HL-60/S4 treated with phorbol 12-myristate 13-acetate at 8.2 ng/mL for 4 days and 3 days (cell line): ENCODE results near the gene FGGY.
"Not testable (repeated sequence)": the region's sequence is repeated elsewhere in the genome, so short reads cannot be mapped to it uniquely, and the experiment has no call there.

Experiments
- in situ Hi-C: fragments of 300-500 bp; cut with MboI; formaldehyde crosslinking; loops from 2 replicates; pipeline ENCODE4 v1.15.0; 2022; ENCODE audit warnings: low sequenced_read_pairs

Gene FGGY

GRCh38 chr1:59530119-59530518 is 233.2 kb downstream of the FGGY start:
- in situ Hi-C loops = no loop called here

- in situ Hi-C loops = no loop called here
These were observed 235.2 kb downstream of the FGGY start for GRCh38 chr1:59532102-59532501.

DNA sequence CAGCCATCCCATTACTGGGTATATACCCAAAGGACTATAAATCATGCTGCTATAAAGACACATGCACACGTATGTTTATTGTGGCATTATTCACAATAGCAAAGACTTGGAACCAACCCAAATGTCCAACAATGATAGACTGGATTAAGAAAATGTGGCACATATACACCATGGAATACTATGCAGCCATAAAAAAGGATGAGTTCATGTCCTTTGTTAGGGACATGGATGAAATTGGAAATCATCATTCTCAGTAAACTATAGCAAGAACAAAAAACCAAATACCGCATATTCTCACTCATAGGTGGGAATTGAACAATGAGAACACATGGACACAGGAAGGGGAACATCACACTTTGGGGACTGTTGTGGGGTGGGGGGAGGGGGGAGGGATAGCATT is 241.6 kb downstream of the FGGY start:
- in situ Hi-C loops = not testable (repeated sequence)

DNA sequence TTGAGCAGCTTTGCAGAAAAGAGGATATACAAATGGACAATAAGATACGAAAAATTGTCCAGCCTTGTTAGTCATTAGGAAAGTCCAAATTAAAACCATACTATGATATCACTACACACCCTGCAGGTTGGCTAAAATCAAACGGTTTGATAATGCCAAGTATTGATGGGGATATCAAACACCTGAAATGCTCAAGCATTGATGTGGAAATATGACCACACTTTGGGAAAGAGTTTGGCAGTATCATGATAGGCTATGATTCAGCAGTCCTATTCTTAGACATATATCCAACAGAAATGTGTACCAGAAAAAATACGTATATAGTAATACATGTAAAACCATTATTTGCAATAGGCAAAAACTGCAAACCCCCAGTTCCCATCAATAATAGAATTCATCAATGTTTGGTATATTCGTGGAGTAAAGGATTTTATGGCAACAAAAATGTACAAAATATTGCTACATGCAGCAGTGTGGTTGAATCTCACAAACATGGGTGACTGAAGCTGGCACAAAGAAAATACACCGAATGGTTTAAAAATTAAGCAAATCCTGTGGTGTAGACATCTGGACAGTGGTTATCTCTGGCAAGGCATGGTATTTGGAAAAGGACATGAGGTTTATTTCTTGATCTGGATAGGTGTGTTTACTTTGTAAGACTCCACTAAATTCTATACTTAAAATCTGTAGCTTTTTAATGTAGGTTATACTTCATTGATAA is 243.2 kb downstream of the FGGY start:
- in situ Hi-C loops = no loop called here

DNA sequence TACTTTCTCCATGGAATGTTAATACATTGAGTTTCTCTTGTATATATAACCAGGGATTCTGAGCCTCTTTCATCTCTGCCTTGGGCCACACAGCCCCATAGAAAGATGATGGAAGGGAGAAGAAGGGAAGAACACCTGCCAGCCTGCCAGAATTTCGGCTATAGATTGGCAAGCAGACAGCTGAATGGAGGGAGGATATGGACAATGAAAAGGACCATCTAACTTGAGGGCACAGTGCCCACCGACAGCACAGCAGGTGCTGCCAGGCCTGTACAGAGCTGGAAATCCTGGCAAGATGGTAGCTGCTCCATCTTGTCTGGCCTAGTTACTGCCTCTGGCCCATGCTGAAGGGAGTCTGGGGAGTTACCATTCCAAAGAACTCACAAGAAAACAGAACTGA is 244.3 kb downstream of the FGGY start:
- in situ Hi-C loops = no loop called here

DNA sequence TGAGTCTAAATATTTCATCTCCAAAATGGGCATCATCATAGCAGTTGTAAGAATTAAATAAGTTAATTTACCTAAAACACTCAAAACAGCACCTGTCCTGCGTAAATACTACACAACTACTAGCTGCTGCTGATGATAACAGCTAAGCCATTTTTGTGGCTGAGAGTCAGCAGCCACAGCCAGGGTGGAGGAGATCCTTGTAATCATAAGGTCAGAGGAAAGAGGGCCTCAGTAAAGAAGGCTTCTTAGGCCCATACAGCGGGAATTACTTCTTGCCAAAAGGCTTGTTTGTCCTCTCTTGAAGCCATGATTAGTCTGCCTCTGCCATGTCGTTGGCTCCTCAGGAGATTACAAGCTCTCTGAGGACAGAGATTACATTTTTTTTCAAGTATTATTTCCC is 245.0 kb downstream of the FGGY start:
- in situ Hi-C loops = no loop called here

GRCh38 chr1:59543211-59543668 is 246.3 kb downstream of the FGGY start:
- in situ Hi-C loops = no loop called here

DNA sequence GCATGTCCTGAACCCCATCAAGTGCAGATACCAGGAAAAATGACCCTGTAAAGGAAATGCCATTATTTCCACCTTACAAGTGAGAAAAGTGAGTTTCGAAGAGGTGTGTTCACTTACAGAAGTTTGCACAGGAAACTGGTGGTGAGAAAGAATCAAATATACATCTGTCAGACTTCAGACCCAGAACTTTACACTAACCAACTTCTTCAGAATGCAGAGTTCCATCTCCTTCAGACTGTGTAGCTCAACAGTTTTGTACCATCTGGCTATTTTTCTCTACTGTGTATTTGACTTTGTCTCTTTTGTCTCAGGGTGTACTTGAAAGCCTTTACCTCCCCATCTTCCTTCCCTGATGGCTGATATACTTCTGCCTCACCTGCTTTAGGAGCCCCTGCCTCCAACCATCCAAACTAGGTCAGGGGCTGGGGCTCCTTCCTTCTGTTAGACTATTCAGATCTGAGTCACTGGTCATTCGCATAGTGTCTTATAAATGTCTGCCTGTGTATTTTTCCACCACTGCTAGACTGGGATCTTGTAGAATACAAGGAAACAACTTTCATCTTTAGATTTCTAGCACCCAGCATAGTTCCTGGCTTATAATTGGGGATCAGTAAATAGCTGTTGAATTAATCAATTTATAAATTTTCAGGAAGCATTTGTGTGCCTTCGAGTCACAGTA is 247.9 kb downstream of the FGGY start:
- in situ Hi-C loops = no loop called here

DNA sequence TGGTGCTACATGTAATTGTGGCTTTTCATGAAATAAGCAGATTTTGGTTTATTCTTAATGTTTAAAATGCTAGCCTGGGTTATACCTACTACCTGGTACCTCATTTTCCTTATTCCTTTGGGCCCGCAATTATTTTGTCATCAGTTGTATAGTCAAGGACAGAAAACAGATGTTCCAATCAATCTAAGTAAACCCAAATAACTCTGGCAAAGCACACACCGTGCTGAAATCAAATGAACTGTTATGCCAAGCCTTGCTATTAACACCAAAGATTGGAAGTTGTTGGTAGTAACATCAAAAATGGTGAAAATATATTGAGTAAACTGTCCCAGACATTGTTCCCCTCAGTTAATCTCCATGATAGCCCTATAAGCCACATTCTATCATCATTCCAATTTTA is 248.9 kb downstream of the FGGY start:
- in situ Hi-C loops = no loop called here

- in situ Hi-C loops = no loop called here
These were observed 252.4 kb downstream of the FGGY start for GRCh38 chr1:59549066-59549837.

DNA sequence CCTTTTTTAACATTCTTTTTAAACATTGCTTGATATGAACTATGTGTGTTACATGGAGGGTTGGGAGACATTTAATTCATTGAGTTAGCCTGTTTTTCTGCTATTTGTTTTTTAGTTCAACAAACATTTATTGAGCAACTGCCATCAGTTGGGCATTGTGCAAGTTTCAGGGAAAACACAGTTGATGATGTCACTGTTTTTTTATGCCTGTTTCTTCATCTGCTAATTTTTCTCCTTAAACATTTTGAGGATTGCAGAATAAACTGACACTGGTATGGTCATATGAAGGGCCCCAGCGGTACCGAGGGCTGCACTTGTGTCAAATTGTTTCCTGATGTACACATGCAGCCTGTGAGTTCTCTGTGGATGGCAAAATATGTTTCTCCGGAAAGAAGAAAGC is 253.0 kb downstream of the FGGY start:
- in situ Hi-C loops = no loop called here

- in situ Hi-C loops = no loop called here
These were observed 255.1 kb downstream of the FGGY start for GRCh38 chr1:59552007-59552406.

- in situ Hi-C loops = no loop called here
These were observed 256.5 kb downstream of the FGGY start for GRCh38 chr1:59553371-59553770.

GRCh38 chr1:59554011-59554663 is 257.2 kb downstream of the FGGY start:
- in situ Hi-C loops = no loop called here

- in situ Hi-C loops = no loop called here
These were observed 257.9 kb downstream of the FGGY start for GRCh38 chr1:59554752-59555151.

- in situ Hi-C loops = no loop called here
These were observed 259.5 kb downstream of the FGGY start for GRCh38 chr1:59556398-59556797.

- in situ Hi-C loops = no loop called here
These were observed 260.1 kb downstream of the FGGY start for GRCh38 chr1:59556802-59557548.

DNA sequence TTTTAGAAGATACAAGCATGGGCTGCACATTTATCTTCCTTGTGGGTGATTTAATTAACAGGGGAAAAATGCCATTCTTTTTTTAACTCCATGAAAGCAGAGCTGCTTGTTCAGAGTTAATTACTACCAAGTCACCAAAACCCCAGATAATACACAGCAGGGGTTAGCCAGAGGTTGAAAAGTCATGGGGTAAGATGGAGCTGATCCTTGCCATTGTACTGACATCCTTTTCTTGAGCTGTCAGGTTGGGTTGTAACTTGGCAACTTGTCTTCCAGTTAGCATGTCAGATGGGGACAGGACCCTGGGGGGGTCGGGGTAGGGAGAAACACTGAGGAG is 260.6 kb downstream of the FGGY start:
- in situ Hi-C loops = no loop called here

- in situ Hi-C loops = not testable (repeated sequence)
These were observed 261.7 kb downstream of the FGGY start for GRCh38 chr1:59558580-59558979.

GRCh38 chr1:59560807-59561450 is 264.0 kb downstream of the FGGY start:
- in situ Hi-C loops = no loop called here
